HG03565 (cell line): ENCODE data around the gene GRK5.
A peak's percentile ranks its signal among the peaks of the same experiment; 100 is the strongest.

Experiments
- ATAC-seq: cut with Tn5 transposase; IDR thresholded peaks from one replicate; pipeline ENCODE4 v1.9.1; 2021; ENCODE audit warnings: mild to moderate bottlenecking, moderate library complexity; ENCODE audit not compliant: unreplicated experiment

The GRK5 gene

DNA sequence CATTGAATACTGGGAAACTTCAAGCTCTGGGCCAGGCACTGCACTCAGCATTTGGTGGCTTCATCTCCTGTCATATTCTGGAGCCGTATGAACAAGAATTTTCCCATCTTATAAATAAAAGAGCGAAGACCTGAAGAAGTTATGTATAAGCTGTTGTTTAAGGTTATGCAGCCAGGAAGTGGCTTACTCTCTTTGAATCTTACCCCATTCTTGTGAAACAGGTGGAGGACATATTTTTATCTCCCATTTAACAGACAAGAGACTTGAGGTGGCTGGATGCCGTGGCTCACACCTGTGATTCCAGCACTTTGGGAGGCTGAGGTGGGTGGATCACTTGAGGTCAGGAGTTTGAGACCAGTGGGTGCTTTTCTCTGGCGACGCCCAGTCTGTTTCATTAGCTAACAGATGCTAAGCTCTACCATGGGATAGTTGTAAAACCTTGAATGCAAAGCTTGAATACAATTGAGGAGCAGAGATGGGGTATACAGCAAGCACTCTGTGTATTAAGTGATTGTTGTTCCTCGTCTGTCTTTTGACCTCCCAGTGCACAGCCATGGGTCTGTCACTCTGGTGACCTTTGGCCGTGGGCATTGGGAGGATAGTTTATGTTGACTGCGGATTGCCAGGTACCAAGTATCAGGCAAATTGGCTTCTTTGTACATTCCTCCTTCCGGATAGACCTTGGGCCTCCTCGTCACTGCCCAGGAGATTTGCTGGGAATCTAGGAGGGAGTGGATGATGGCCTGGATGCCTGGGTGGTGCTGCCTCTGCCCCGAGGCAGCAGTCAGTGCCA is 85.8 kb downstream of the GRK5 start:
- no peak for ATAC-seq

DNA sequence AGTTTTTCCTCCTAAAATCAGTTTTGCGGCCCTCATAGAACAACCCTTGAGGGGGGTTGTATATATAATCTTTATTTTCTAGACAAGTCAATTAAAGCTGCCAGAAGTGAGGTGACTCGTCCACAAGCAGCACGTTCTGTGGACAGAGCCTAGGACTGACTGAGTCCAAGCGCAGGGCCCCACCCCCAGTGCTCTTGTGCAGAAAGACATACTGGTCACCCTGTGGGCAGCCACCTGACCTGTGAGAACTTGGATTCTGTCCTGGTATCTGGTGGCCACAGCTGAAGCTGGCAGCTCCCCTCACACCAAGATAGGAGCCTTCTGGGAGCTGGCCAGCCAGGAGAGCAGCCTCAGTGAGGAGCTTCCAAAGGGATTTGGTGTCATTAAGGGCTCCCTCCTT is 89.3 kb downstream of the GRK5 start:
- ATAC-seq = no peak

DNA sequence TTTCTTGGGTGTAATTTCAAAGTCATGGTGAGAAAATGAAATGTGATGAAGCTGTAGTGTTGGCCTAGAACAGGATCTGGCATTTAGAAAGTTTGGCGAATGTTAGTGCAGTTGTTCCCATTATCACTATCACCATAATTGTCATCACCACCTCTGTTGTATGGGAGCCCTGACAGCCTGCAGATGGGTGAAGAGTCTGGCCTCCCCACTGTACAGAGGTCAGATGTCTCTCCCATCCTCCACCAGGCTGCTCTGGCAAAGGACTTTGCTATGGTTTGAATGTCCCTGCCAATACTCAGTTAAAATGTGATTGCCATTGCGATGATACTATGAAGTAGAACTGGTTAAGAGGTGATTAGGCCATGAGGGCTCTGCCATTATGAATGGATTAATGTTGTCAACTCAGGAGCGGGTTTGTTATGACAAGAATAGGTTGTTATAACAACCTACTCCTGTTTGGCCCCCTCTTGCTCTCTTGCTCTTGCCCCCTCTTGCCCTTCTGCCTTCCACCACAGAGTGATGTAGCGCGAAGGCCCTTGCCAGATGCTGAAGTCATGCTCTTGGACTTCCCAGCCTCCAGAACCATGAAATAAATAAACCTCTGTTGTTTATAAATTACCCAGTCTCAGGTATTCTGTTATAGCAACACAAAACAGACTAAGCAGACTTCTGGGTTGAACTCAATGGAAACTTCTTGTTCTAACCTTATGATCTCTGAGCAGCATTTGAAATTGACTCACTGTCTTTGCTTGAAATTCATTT is 90.0 kb downstream of the GRK5 start:
- ATAC-seq = no peak

DNA sequence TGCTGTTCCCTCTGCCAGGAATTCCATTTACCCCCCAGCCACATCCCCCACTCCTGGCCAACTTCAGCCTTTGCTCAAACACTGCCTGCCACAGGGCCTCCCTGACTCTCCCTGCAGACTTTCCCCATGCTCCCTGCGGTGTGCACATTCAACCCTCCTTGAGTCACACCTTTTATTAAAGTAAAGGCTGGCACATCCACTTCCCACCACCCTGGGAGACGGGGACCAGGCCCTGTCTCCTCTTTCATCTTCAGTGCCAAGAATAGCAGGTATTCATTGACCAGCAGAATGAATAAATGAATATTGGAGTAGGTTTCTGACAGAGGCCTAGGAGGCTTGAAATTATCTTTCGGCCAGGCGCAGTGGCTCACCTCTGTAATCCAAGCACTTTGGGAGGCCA is 91.4 kb downstream of the GRK5 start:
- ATAC-seq = no peak

DNA sequence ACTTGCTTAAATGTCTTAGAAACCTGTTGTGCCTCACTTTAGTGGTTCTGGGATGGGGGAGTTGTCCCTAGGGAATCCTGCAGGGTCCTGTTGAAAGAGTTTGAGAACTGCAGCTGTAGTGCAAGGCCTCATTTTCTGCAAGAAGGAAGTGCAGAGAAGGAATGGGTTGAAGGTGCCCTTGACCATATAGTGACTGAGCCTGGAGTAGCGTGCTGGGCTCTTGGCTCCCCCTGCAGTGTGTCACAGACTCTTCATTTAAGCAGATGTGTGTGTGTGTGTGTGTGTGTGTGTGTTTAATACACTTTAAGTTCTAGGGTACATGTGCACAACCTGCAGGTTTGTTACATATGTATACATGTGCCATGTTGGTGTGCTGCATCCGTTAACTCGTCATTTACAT is 92.2 kb downstream of the GRK5 start:
- no peak for ATAC-seq

DNA sequence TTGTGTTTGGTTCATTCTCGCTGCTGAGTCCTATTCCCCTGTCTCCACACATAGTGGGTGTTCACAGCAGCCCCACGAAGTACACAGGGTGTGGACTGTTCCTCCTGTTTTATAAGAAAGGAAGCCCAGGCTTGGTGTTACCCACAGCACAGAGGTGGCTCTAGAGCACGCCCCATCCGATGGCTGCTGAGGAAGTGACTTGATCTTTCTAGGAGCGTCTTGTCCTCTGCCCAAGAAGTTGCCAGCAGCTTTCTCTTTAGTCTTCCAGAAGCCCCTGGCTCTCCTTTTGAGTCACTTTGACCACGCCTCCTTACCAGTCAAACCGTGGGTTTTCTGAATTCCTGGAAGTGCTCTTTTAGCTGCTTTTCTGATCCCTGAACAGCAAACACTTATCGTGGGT is 94.0 kb downstream of the GRK5 start:
- no peak for ATAC-seq

DNA sequence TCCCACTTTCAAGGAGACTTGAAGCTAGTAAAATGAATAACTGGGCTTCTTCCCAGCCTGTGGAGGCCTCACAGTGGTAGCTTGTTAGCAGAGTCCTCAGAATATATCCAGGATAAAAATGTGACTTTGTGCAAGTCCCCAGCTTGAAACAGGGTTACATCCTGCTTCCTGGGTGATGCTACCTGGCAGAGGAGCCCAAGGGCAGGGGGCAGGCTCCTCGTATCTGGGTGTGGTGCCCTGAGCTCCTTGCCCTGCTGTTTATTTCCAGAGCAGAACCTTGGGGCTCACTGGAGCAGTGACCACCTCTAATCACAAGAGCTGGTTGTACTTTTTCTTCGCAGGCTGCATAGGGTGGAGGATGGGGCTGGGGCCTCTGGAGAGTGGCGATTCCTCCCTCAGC is 94.8 kb downstream of the GRK5 start:
- no peak for ATAC-seq

DNA sequence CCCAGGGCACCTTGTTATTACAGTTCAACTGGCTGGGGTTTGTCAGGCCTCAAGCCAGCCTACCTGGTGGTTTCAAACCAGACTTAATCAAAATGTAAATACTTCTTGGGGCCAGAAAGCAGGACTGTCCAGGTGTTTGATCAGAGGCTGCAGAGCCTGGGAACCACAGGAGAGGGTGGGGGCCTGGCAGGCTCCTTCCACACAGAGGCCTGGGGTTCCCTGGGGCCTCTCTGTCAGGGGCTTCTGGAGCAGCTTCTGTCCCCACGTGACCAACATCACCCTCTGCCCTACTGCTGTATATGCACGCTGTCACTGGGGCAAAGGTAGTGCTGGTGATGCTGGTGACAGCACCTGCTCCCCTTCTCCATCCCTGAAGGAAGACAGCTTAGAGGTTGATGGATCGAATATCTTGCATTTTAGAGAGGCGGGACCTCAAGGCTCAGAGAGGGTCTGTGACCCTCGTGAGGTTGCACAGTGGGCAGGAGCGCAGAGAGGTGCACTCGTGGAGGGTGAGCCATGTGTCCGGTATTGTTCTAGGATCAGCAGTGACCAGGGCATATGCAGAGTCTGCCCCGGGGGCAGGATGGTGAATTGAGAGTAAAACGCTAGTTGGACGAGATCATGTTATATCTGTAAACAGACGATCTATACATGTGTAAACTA is 95.4 kb downstream of the GRK5 start:
- no peak for ATAC-seq

DNA sequence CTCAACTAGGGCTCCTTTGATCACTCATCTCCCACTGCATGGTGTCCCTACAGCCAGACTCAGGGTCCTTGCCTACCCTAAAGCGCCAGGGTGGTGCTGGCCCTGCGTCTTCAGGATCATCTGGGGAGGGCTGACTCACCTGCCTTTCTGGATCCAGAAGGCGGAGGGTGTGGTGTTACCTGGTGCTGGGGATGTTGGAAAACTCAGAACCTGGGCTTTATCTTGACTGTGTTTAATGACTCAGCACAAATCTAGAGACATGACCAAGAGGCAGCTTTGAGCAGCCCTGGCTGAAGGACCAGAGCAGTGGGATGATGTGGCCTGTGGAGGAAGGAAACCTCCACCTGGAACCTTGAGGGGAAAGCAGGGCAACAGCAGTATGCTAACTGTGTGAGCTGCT is 96.5 kb downstream of the GRK5 start:
- no peak for ATAC-seq

DNA sequence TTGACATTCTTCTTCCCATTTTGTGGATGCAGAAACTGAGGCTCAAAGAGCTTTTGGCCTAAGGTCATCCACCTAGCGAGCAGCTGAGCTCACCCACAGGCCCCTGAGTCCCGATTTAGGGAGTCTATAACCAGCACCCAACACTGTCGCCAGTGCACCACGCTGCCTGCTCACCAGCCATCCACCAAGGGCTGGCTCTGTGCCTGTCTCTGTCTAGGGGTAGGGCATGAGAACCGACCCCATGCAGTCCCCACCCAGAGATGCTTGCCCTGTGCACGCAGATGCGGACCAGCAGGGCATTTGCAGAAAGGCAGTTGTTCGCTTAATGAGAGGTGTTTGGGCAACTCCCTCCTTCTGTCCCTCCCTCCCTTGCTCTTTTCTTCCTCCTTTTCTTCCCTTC is 97.2 kb downstream of the GRK5 start:
- no peak for ATAC-seq

DNA sequence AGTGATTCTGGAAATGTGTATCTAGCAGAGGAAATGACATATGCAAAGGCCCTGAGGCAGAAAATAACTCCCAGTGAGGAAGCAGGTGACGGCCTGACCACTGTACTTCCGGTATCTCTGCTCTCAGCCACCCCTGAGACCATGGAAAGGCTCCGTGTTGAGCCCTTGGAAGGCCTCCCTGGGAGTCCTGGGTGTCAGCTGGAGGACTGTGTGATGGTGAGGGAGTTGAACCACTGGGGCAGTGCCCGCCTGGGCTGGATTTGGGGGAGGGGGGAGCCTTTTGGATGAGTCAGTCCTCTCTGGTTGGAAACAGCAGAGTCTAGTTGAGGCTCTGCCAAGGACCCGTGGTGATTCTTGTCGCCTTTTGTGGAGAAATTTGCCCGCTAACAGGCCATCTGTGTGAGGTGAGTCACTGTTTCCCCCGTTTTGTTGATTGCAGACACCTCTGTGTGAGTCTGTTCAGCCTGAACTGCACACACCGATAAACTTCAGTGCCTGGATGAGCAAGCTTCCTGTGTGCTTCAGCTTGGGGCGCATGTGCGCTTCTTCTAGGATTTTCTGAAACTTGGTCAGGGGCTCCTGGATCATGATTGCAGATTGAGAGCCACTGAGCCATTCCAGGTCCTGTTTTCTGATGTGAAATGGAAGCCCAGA is 98.6 kb downstream of the GRK5 start:
- ATAC-seq = peak; percentile 47

DNA sequence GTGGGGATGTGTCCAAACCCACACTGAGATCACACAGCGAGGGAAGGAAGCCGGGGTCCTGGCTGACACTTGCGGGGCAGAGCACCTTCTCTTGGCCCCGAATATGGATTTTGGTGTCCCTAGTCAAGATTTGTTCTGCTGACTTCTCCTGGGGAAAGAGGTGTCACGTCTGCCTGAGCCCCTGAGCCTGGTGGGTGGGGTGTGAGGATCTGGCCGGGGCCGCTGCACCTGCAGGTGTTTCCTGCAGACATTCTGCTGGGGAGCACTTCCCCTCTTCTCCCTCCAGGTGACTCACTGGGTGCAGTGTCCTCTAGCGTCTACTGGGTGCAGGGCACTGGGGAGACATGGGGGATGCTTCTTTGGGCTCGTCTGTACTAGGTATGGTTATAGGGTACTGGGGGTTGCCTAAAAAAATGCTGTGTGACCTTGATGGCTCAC is 99.2 kb downstream of the GRK5 start:
- ATAC-seq = peak; percentile 60

DNA sequence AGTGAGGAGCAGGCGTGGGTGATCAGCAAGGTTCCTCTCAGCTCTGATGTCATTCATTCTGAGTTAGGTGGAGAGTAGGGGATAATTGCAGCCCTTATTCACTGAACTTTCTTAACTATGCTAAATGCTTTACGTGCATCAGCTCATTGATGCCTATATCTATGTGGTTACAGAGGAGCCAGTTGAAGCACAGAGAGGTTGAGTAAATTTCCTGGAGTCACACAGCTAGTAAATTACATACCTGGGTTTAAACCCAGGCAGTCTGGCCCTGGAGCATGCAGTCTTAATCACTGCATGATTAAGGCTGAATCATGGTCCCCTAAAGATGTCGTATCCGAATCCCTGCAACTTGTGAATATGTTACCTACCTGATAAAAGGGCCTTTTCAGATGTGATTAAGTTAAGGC is 99.6 kb downstream of the GRK5 start:
- no peak for ATAC-seq

DNA sequence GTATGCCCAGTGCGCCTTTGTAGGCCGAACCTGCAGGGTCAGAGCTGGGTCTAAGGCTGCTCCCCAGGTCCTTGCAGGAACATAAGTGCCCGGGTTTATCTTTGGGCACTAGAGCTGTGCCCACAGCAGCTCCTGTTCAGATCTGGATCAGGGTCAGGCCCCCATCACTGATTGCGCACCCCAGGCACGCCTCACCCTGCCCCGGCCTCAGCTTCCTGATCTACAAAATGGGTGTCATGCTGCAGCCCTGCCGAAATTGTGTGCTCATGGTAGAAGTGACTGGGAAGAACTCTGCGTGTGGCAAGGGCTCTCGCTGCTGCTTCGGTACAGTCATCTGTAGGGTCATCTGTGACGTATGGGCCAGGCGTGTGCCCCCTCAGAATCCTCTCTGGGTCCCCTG is 100.7 kb downstream of the GRK5 start:
- ATAC-seq = no peak

DNA sequence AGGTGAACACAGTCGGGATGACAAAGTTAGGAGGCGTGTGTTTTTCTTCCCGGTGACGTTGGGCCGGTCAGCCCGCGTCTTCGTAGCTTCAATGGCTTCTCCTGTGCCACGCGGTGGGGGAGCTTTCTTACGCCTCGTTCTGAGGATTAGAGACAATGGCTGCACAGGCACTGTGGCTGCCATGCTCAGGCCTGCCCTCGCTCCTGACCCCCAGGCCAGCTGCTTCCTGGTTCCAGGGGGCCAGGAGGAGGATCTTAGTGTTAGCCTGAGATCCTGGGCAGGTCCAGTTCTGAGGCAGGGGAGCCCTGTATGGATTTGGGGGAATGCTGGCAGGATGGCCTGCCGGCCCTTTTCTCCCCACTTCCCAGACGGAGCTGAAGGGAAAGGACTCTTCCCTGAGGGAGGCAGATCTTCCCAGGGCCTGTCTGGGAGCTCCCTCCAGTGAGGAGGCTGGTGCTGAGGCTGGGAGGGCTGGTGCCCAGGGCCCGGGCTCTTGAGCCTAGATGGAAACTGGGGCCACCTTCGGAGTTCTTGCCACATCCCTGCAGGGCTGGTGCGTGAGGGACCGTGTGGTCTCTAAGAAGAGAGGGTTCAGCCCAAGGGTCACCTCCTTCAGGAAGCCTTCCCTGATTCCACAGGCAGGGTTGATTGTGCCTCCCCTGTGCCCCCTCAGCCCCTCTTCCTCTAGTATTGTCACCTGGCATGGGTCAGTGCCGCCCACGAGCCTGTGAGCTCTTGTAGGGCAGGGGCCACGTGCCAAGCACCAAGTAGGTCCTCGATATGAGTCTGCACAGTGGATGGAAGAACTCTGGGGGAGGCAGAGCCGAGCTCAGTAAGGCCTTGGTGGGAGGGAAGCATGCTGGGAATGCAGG is 101.4 kb downstream of the GRK5 start:
- ATAC-seq = no peak

DNA sequence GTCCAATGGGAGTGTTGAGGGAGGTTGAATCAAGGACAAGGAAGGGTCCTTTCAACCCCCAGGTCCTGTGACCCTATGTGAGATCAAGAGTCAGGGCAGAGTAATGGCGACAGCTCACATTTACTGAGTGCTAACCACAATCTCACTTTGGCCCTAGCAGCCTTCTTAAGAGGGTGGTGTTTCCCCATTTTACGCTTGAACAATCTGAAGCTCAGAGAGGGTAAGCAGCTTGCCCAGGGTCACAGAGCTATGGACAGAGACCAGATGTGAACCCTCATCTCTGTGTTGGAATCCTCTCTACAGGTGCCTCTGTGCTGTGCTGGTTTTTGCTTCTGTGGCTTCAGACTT is 102.0 kb downstream of the GRK5 start:
- ATAC-seq = peak; percentile 24

DNA sequence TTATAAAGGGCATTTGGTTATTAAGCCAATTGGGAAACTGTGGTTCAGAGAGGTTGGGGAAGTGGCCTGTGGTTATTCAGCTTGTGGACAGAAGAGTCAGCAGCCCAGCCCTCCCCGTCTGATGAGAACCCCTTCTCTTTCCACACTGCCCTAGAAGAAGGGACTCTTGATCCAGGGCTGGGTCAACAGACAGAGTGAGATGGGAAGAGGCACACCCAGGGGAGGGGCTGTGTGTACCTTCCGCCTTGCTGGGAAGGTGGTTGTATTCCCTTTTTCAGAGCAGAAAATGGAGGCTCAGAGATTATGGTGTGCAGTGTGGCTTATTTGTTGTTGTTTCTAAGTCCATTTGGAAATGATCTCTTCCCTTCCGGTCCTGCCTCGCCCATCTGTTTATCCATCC is 103.4 kb downstream of the GRK5 start:
- no peak for ATAC-seq

DNA sequence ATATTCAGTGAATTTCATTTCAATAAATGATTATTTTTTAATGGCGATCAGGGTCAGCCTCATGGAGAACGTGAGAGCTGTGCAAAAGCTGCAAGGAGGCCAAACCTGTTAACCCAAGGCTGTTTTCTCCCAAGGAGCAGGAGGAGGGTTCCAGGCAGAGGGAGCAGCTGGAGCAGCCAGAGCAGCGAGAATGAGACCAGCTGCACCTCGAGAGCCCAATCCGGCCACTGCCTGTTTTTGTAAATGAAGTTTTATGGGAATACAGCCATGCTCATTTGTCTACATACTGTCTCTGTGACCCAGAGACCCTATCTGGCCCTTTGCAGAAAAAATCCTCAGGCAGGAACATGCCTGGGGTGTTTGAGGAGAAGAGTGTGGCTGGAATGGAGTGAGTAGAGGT is 104.9 kb downstream of the GRK5 start:
- no peak for ATAC-seq

DNA sequence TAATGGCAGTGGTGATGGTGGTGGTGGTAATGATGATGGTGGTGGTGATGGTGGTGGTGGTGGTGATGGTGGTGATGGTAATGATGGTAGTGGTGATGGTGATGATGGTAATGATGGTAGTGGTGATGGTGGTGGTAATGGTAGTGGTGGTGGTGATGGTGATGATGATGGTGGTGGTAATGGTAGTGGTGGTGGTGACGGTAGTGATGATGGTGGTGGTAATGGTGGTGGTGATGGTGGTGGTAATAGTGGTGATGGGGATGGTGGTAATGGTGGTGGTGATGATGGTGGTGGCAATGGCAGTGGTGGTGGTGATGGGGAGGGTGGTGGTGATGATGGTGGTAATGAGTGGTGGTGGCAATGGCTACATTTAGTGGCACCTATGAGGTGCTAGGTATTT is 105.7 kb downstream of the GRK5 start:
- no peak for ATAC-seq

DNA sequence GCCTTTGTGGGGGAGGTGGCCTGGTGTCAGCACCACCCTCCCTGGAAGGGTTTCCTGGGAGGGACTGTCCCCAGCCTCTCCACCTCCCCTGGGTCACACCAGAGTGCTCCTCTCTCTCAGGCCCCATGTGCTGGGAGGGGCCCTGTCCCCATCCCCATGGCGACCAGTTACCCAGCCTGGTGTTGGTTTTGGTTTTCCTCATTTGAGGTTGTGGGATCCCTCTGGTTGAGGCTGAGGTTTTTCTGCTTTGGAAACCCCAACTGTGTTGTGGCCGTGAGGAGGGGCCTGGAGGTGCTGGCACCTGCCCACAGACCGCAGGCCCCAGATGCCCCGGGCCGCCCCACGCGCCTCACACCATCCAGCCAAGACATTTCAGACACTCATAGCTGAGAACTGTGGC is 106.3 kb downstream of the GRK5 start:
- peak; percentile 68 for ATAC-seq

DNA sequence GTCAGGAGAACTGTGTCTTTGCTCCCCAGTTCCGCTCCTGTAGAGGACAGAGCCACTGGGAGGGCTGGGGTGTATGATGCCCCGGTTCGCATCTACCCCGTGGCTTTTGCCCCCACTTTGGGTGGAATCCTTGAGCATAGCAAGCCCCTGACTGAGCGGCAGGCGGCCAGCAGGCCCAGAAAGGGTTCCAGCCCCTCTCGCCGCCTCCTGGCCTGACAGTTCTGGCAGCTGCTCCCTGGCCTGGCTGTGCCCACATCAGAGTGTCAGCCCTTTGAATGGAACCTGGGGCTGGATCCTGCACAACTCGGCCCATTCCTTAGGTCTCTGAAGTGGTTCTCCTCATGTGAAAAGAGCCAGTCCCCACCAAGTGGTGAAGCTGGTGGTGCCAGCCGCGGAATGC is 106.7 kb downstream of the GRK5 start:
- ATAC-seq = no peak
